ENCODE results near the gene TTC33. TPM values are rescaled to one million over a fixed set of nuclear protein-coding genes. Genes with fewer than 3 reads are reported as not detected.

TTC33 gene
- total RNA-seq, 1 donor from 2014 or later, result 52.5 TPM

- no peaks in the 10 kb centered on the region for H3F3A ChIP-seq (ENCODE audit: low read depth)
- H3K4me1 ChIP-seq, result no peaks in the 10 kb centered on the region
- no peaks in the 10 kb centered on the region for H3K36me3 ChIP-seq
- no peaks in the 10 kb centered on the region for H3K4me1 Mint-ChIP-seq
- H3K4me2 ChIP-seq, result no peak overlapping the region
- no peaks in the 10 kb centered on the region for H3K9me3 ChIP-seq (ENCODE audit: low read depth)
- H3K36me3 Mint-ChIP-seq, result no peaks in the 10 kb centered on the region
- no peak overlapping the region for H2AFZ ChIP-seq (replicated peaks)
- no peaks in the 10 kb centered on the region for H3K27me3 ChIP-seq
- H3K4me3 Mint-ChIP-seq, result no peak overlapping the region
- DNase-seq (ENCODE audit: low spot score), result no peak
- no peak overlapping the region for H3K9ac ChIP-seq
- TF ChIP-seq EZH2phosphoT487 (IDR thresholded peaks at IDR 0.05) (no peak), EZH2 (IDR thresholded peaks at IDR 0.05) (no peak)
- TF ChIP-seq, protein P1, sequence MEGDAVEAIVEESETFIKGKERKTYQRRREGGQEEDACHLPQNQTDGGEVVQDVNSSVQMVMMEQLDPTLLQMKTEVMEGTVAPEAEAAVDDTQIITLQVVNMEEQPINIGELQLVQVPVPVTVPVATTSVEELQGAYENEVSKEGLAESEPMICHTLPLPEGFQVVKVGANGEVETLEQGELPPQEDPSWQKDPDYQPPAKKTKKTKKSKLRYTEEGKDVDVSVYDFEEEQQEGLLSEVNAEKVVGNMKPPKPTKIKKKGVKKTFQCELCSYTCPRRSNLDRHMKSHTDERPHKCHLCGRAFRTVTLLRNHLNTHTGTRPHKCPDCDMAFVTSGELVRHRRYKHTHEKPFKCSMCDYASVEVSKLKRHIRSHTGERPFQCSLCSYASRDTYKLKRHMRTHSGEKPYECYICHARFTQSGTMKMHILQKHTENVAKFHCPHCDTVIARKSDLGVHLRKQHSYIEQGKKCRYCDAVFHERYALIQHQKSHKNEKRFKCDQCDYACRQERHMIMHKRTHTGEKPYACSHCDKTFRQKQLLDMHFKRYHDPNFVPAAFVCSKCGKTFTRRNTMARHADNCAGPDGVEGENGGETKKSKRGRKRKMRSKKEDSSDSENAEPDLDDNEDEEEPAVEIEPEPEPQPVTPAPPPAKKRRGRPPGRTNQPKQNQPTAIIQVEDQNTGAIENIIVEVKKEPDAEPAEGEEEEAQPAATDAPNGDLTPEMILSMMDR (IDR thresholded peaks at IDR 0.05), result no peak
- H3K79me2 ChIP-seq (ENCODE audit: low read depth), result no peaks in the 10 kb centered on the region
- no peaks in the 10 kb centered on the region for H4K20me1 ChIP-seq (ENCODE audit: low read depth)
- no peak overlapping the region for H3K27ac ChIP-seq
- no peaks in the 10 kb centered on the region for H3K27me3 Mint-ChIP-seq (ENCODE audit: insufficient read depth, low read depth)
- no peaks in the 10 kb centered on the region for H3K9me3 Mint-ChIP-seq
- no peak overlapping the region for H3K27ac Mint-ChIP-seq
- no peak overlapping the region for H3K4me3 ChIP-seq
Measured at GRCh38 chr5:40484495-40484894, 271.3 kb downstream of the TTC33 start.

GRCh38 chr5:40483316-40483715, 272.4 kb downstream of the TTC33 start:
- Histone ChIP-seq H4K20me1 (ENCODE audit: low read depth) (no peaks in the 10 kb centered on the region), H3K4me2 (no peak overlapping the region), H3K36me3 (no peaks in the 10 kb centered on the region), H2AFZ (replicated peaks) (no peak overlapping the region), H3K4me1 (no peaks in the 10 kb centered on the region), H3K27me3 (no peaks in the 10 kb centered on the region), H3K9ac (no peak overlapping the region), H3K4me3 (no peak overlapping the region), H3F3A (ENCODE audit: low read depth) (no peaks in the 10 kb centered on the region), H3K79me2 (ENCODE audit: low read depth) (no peaks in the 10 kb centered on the region), H3K9me3 (ENCODE audit: low read depth) (no peaks in the 10 kb centered on the region), H3K27ac (no peak overlapping the region)
- Mint-ChIP-seq H3K27ac (no peak overlapping the region), H3K27me3 (ENCODE audit: insufficient read depth, low read depth) (no peaks in the 10 kb centered on the region), H3K36me3 (no peaks in the 10 kb centered on the region), H3K9me3 (no peaks in the 10 kb centered on the region), H3K4me3 (no peak overlapping the region), H3K4me1 (no peaks in the 10 kb centered on the region)
- TF ChIP-seq EZH2 (IDR thresholded peaks at IDR 0.05), result no peak
- TF ChIP-seq, protein P1 (IDR thresholded peaks at IDR 0.05), result no peak
- no peak for TF ChIP-seq EZH2phosphoT487 (IDR thresholded peaks at IDR 0.05)
- DNase-seq (ENCODE audit: low spot score), result no peak

DNA sequence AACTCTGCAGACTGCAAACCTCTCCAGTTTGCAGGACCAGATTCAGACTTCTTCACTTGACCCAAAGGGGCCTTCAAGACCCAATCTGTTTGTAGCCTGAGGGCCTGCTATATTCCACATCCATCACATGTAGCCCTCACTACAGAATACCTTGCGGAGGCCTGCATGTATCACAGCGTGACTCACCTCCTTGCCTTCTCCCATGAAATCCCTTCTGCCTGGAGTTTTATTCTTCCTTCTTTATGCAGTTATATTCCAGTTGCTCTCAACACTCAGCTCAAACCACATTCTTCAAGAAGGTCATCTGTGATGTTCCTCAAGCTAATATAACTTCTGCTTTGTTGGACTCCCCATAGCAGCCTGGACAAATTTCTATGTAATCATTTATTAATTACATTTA, 274.5 kb downstream of the TTC33 start:
- Histone ChIP-seq H3K79me2 (ENCODE audit: low read depth) (no peaks in the 10 kb centered on the region), H3K36me3 (no peaks in the 10 kb centered on the region), H3K4me2 (no peak overlapping the region), H2AFZ (replicated peaks) (no peak overlapping the region), H3K9ac (no peak overlapping the region), H3K4me3 (no peak overlapping the region), H4K20me1 (ENCODE audit: low read depth) (no peaks in the 10 kb centered on the region), H3K27ac (no peak overlapping the region), H3K27me3 (no peaks in the 10 kb centered on the region), H3K4me1 (no peaks in the 10 kb centered on the region), H3F3A (ENCODE audit: low read depth) (no peaks in the 10 kb centered on the region), H3K9me3 (ENCODE audit: low read depth) (no peaks in the 10 kb centered on the region)
- Mint-ChIP-seq H3K4me1 (no peaks in the 10 kb centered on the region), H3K9me3 (no peaks in the 10 kb centered on the region), H3K27me3 (ENCODE audit: insufficient read depth, low read depth) (no peaks in the 10 kb centered on the region), H3K27ac (no peak overlapping the region), H3K4me3 (no peak overlapping the region), H3K36me3 (no peaks in the 10 kb centered on the region)
- no peak for DNase-seq (ENCODE audit: low spot score)
- TF ChIP-seq EZH2phosphoT487 (IDR thresholded peaks at IDR 0.05) (no peak), EZH2 (IDR thresholded peaks at IDR 0.05) (no peak)
- TF ChIP-seq, protein P1 (IDR thresholded peaks at IDR 0.05), result no peak
